WTC11 (cell line): Measurements from ENCODE around the gene EVPLL. TPM values are rescaled to one million over a fixed set of nuclear protein-coding genes. Genes with fewer than 3 reads are reported as not detected.

ENCODE experiments used
- ATAC-seq: fragments of 200-7000 bp; cut with Tn5 transposase; 2 replicates; pipeline ENCODE4 v1.10.0; 2021; ENCODE audit warnings: mild to moderate bottlenecking, moderate library complexity
- CTCF ChIA-PET: fragments of 300-600 bp; sonication (Branson Sonifier 250); formaldehyde crosslinking; loops from one replicate; lab custom pipeline; 2021; ENCODE audit warnings: antibody characterized with exemption; lab: Charles Lee
- POLR2A ChIA-PET: fragments of 350-600 bp; sonication (Branson Sonifier 250); formaldehyde crosslinking; loops from one replicate; lab custom pipeline; 2021; ENCODE audit warnings: antibody characterized with exemption; lab: Charles Lee
- DNase-seq: peaks from one replicate; pipeline ENCODE4 v3.0.0; 2021; ENCODE audit warnings: low spot score
- H3K27ac Mint-ChIP-seq: 2 replicates; pipeline ENCODE4 v1.8.0; 2021; ENCODE audit warnings: mixed read lengths
- H3K27me3 Mint-ChIP-seq: 2 replicates; pipeline ENCODE4 v1.8.0; 2021; ENCODE audit warnings: low read depth, mild to moderate bottlenecking, moderate library complexity, mixed read lengths
- H3K36me3 Mint-ChIP-seq: 2 replicates; pipeline ENCODE4 v1.8.0; 2021; ENCODE audit warnings: mixed read lengths
- H3K4me1 Mint-ChIP-seq: 2 replicates; pipeline ENCODE4 v1.8.0; 2022; ENCODE audit warnings: mixed read lengths
- H3K4me3 Mint-ChIP-seq: 2 replicates; pipeline ENCODE4 v1.8.0; 2021; ENCODE audit warnings: mild to moderate bottlenecking, moderate library complexity, mixed read lengths
- H3K9me3 Mint-ChIP-seq: 2 replicates; pipeline ENCODE4 v1.8.0; 2021; ENCODE audit warnings: mixed read lengths
- GTF2I ChIP-seq: fragments of 250-450 bp; sonication (Bioruptor Pico); conservative IDR thresholded peaks from 2 replicates; pipeline ENCODE4 v1.4.0; 2021; ENCODE audit warnings: mild to moderate bottlenecking
- MXD4 ChIP-seq: fragments of 250-450 bp; sonication (Bioruptor Pico); IDR thresholded peaks from 2 replicates; pipeline ENCODE4 v1.8.0; 2021; ENCODE audit warnings: mild to moderate bottlenecking, moderate library complexity, borderline replicate concordance
- NFYB ChIP-seq: sonication (generic); formaldehyde crosslinking; conservative IDR thresholded peaks from 2 replicates; pipeline ENCODE4 v1.8.0; 2022; ENCODE audit warnings: low read depth, missing genetic modification reagents
- TP53 ChIP-seq: sonication (generic); formaldehyde crosslinking; IDR thresholded peaks from 2 replicates; pipeline ENCODE4 v1.8.1; 2023; ENCODE audit warnings: mild to moderate bottlenecking, missing genetic modification reagents
- ZNF219 ChIP-seq: sonication (generic); formaldehyde crosslinking; IDR thresholded peaks from 2 replicates; pipeline ENCODE4 v1.8.0; 2023; ENCODE audit warnings: missing genetic modification reagents, mild to moderate bottlenecking, borderline replicate concordance
- ZNF232 ChIP-seq: sonication (generic); formaldehyde crosslinking; IDR thresholded peaks from 2 replicates; pipeline ENCODE4 v1.8.0; 2022; ENCODE audit warnings: mild to moderate bottlenecking, missing genetic modification reagents
- ZNF396 ChIP-seq: fragments of 250-450 bp; sonication (Bioruptor Pico); IDR thresholded peaks from 2 replicates; pipeline ENCODE4 v1.8.0; 2021; ENCODE audit warnings: mild to moderate bottlenecking, moderate library complexity, borderline replicate concordance
- ZNF416 ChIP-seq: fragments of 250-450 bp; sonication (Bioruptor Pico); IDR thresholded peaks from 2 replicates; pipeline ENCODE4 v1.9.0; 2021; ENCODE audit warnings: mild to moderate bottlenecking, inconsistent platforms
- total RNA-seq: library from RNA; stranded (reverse); gene quantifications from 3 replicates; pipeline ENCODE4 v1.2.3, GENCODE V29; 2021
- TF ChIP-seq, protein P1 (sequence below): sonication (generic); formaldehyde crosslinking; IDR thresholded peaks from 2 replicates; pipeline ENCODE4 v1.8.1; 2022; ENCODE audit warnings: missing genetic modification reagents, borderline replicate concordance
- TF ChIP-seq, protein P2 (sequence below): fragments of 250-450 bp; sonication (Bioruptor Pico); IDR thresholded peaks from 2 replicates; pipeline ENCODE4 v1.9.0; 2021; ENCODE audit warnings: mild to moderate bottlenecking, borderline replicate concordance
- TF ChIP-seq, protein P3 (sequence below): fragments of 250-450 bp; sonication (Bioruptor Pico); IDR thresholded peaks from 2 replicates; pipeline ENCODE4 v1.9.0; 2021; ENCODE audit warnings: mild to moderate bottlenecking
- TF ChIP-seq, protein P4 (sequence below): sonication (generic); formaldehyde crosslinking; conservative IDR thresholded peaks from 2 replicates; pipeline ENCODE4 v1.8.1; 2023; ENCODE audit warnings: mild to moderate bottlenecking, low read depth, missing genetic modification reagents, moderate library complexity
- TF ChIP-seq, protein P5 (sequence below): sonication (generic); formaldehyde crosslinking; IDR thresholded peaks from 2 replicates; pipeline ENCODE4 v1.8.1; 2023; ENCODE audit warnings: mild to moderate bottlenecking, moderate library complexity, missing genetic modification reagents
- TF ChIP-seq, protein P6 (sequence below): sonication (generic); formaldehyde crosslinking; IDR thresholded peaks from 2 replicates; pipeline ENCODE4 v1.8.1; 2023; ENCODE audit warnings: mild to moderate bottlenecking, missing genetic modification reagents, moderate library complexity

EVPLL gene
- total RNA-seq, 1 experiment from 2014 or later: not detected

DNA sequence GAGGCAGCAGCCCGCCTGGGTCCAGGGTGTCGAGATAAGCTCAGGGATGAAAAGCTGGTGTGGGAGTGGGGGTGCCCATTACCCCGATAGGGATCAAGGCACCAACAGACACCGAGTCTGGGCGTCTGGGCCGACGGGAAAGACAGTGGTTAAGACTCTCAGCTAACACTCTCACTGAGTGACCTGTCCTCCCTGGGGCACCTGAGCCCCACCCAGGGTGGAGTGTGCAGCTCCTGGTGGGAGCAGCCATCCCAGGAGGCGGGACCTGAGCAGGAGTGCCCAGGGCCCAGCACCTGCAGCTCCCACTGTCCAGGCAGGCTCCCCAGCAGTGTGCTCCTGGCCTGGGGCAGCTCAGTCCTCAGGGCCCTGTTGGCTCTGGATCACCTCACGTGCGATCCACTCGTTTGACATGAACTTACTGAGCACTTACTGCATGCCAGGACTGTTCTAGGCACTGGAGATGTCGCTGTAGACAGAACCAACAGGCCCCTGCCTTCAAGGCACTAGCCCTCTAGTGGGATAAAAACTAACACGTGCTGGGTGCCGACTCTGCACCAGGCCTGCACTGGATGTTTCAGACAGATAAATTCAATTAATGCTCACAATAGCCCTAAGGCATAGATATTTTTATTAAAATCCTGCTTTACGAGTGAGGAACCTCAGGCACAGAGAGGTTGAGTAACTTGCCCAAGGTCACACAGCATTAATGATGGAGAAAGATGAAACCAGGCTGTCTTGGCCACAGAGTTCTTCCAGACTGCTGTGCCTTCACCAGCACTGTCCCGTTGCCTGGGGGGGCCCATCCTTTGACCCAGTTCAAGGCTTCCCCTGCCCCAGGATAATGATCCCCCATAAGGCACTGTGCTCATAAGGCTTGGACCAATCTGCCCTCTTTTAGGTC lies 1.9 kb downstream of the EVPLL start:
- Mint-ChIP-seq H3K27me3 (peaks cover 2% of the 10 kb centered on the region; the same call in 1 of the 2 replicates), H3K36me3 (peaks cover 7% of the 10 kb centered on the region), H3K4me3 (no peak overlapping the region), H3K27ac (no peak overlapping the region), H3K9me3 (peaks cover 7% of the 10 kb centered on the region), H3K4me1 (peaks cover 7% of the 10 kb centered on the region)
- DNase-seq: no peak
- CTCF ChIA-PET: interaction anchor here (0.7 kb wide), 1 partner anchor 17 kb away, joined by 3 read pairs; no protein-coding TSS in a partner anchor
- TF ChIP-seq, protein P1, sequence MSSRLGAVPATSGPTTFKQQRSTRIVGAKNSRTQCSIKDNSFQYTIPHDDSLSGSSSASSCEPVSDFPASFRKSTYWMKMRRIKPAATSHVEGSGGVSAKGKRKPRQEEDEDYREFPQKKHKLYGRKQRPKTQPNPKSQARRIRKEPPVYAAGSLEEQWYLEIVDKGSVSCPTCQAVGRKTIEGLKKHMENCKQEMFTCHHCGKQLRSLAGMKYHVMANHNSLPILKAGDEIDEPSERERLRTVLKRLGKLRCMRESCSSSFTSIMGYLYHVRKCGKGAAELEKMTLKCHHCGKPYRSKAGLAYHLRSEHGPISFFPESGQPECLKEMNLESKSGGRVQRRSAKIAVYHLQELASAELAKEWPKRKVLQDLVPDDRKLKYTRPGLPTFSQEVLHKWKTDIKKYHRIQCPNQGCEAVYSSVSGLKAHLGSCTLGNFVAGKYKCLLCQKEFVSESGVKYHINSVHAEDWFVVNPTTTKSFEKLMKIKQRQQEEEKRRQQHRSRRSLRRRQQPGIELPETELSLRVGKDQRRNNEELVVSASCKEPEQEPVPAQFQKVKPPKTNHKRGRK (CRISPR knock-in tag): no peak
- TF ChIP-seq ZNF232 (CRISPR knock-in tag) (no peak), ZNF416 (CRISPR knock-in tag) (no peak), MXD4 (CRISPR knock-in tag) (no peak), GTF2I (no peak), NFYB (CRISPR knock-in tag) (no peak), ZNF396 (CRISPR knock-in tag) (no peak), ZNF219 (CRISPR knock-in tag) (no peak), TP53 (CRISPR knock-in tag) (no peak)
- TF ChIP-seq, protein P2, sequence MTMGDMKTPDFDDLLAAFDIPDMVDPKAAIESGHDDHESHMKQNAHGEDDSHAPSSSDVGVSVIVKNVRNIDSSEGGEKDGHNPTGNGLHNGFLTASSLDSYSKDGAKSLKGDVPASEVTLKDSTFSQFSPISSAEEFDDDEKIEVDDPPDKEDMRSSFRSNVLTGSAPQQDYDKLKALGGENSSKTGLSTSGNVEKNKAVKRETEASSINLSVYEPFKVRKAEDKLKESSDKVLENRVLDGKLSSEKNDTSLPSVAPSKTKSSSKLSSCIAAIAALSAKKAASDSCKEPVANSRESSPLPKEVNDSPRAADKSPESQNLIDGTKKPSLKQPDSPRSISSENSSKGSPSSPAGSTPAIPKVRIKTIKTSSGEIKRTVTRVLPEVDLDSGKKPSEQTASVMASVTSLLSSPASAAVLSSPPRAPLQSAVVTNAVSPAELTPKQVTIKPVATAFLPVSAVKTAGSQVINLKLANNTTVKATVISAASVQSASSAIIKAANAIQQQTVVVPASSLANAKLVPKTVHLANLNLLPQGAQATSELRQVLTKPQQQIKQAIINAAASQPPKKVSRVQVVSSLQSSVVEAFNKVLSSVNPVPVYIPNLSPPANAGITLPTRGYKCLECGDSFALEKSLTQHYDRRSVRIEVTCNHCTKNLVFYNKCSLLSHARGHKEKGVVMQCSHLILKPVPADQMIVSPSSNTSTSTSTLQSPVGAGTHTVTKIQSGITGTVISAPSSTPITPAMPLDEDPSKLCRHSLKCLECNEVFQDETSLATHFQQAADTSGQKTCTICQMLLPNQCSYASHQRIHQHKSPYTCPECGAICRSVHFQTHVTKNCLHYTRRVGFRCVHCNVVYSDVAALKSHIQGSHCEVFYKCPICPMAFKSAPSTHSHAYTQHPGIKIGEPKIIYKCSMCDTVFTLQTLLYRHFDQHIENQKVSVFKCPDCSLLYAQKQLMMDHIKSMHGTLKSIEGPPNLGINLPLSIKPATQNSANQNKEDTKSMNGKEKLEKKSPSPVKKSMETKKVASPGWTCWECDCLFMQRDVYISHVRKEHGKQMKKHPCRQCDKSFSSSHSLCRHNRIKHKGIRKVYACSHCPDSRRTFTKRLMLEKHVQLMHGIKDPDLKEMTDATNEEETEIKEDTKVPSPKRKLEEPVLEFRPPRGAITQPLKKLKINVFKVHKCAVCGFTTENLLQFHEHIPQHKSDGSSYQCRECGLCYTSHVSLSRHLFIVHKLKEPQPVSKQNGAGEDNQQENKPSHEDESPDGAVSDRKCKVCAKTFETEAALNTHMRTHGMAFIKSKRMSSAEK (CRISPR knock-in tag): no peak
- TF ChIP-seq, protein P3, sequence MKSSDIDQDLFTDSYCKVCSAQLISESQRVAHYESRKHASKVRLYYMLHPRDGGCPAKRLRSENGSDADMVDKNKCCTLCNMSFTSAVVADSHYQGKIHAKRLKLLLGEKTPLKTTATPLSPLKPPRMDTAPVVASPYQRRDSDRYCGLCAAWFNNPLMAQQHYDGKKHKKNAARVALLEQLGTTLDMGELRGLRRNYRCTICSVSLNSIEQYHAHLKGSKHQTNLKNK (CRISPR knock-in tag): no peak
- TF ChIP-seq, protein P4, sequence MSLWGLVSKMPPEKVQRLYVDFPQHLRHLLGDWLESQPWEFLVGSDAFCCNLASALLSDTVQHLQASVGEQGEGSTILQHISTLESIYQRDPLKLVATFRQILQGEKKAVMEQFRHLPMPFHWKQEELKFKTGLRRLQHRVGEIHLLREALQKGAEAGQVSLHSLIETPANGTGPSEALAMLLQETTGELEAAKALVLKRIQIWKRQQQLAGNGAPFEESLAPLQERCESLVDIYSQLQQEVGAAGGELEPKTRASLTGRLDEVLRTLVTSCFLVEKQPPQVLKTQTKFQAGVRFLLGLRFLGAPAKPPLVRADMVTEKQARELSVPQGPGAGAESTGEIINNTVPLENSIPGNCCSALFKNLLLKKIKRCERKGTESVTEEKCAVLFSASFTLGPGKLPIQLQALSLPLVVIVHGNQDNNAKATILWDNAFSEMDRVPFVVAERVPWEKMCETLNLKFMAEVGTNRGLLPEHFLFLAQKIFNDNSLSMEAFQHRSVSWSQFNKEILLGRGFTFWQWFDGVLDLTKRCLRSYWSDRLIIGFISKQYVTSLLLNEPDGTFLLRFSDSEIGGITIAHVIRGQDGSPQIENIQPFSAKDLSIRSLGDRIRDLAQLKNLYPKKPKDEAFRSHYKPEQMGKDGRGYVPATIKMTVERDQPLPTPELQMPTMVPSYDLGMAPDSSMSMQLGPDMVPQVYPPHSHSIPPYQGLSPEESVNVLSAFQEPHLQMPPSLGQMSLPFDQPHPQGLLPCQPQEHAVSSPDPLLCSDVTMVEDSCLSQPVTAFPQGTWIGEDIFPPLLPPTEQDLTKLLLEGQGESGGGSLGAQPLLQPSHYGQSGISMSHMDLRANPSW (CRISPR knock-in tag): no peak
- TF ChIP-seq, protein P5, sequence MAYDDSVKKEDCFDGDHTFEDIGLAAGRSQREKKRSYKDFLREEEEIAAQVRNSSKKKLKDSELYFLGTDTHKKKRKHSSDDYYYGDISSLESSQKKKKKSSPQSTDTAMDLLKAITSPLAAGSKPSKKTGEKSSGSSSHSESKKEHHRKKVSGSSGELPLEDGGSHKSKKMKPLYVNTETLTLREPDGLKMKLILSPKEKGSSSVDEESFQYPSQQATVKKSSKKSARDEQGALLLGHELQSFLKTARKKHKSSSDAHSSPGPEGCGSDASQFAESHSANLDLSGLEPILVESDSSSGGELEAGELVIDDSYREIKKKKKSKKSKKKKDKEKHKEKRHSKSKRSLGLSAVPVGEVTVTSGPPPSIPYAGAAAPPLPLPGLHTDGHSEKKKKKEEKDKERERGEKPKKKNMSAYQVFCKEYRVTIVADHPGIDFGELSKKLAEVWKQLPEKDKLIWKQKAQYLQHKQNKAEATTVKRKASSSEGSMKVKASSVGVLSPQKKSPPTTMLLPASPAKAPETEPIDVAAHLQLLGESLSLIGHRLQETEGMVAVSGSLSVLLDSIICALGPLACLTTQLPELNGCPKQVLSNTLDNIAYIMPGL (CRISPR knock-in tag): no peak
- TF ChIP-seq, protein P6, sequence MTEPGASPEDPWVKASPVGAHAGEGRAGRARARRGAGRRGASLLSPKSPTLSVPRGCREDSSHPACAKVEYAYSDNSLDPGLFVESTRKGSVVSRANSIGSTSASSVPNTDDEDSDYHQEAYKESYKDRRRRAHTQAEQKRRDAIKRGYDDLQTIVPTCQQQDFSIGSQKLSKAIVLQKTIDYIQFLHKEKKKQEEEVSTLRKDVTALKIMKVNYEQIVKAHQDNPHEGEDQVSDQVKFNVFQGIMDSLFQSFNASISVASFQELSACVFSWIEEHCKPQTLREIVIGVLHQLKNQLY (CRISPR knock-in tag): no peak
- TF ChIP-seq, all 79 proteins: peak for 0
- ATAC-seq: no peak
- POLR2A ChIA-PET: no interaction called here
